ENCODE results near the gene ABCD1. TPM values are rescaled to one million over a fixed set of nuclear protein-coding genes. Genes with fewer than 3 reads are reported as not detected.
"Not testable (repeated sequence)": the region's sequence is repeated elsewhere in the genome, so short reads cannot be mapped to it uniquely, and the experiment has no call there.

ABCD1 gene
- total RNA-seq = 8.2 and 12.6 TPM in 2 replicates

- no peak for DNase-seq (ENCODE audit: low read depth)
- TF ChIP-seq, protein P1, sequence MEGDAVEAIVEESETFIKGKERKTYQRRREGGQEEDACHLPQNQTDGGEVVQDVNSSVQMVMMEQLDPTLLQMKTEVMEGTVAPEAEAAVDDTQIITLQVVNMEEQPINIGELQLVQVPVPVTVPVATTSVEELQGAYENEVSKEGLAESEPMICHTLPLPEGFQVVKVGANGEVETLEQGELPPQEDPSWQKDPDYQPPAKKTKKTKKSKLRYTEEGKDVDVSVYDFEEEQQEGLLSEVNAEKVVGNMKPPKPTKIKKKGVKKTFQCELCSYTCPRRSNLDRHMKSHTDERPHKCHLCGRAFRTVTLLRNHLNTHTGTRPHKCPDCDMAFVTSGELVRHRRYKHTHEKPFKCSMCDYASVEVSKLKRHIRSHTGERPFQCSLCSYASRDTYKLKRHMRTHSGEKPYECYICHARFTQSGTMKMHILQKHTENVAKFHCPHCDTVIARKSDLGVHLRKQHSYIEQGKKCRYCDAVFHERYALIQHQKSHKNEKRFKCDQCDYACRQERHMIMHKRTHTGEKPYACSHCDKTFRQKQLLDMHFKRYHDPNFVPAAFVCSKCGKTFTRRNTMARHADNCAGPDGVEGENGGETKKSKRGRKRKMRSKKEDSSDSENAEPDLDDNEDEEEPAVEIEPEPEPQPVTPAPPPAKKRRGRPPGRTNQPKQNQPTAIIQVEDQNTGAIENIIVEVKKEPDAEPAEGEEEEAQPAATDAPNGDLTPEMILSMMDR (conservative IDR thresholded peaks at IDR 0.05; ENCODE audit: low read depth, low read length) = no peak
- H3K4me3 ChIP-seq (ENCODE audit: low read depth, low read length) = peak within 1 kb of the TSS; percentile 73
Observed at GRCh38 chrX:153724252-153725038, at the start of gene ABCD1, which contains the start of gene BCAP31. ABCD1 (plus strand) TSS chrX:153724856; CDS start chrX:153725267, 411 bp downstream. BCAP31 (minus strand) TSS chrX:153724387; CDS start chrX:153723244, 1,143 bp downstream.

DNA sequence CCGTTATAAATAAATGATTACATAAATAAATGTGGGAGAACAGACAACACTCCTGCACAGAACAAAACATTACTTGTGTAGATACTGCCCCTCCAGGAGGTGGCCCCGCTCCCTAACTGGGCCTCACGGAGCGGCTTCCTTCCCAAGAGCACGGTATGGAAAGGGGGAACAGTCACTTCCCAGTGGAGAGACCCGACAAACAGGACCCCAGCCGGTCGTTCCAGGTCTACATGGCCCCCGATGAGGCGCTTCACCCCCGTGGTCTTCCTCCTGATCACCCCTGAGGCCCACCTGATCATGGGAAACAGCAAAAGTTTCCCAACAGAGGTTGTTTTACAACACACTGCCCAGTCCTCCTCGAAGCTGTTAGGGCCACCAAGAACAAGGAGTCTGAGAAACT is 43.5 kb upstream of the ABCD1 start:
- TF ChIP-seq, protein P1 (conservative IDR thresholded peaks at IDR 0.05; ENCODE audit: low read depth, low read length) = no peak
- no peak for DNase-seq (ENCODE audit: low read depth)
- no peak overlapping the region for H3K4me3 ChIP-seq (ENCODE audit: low read depth, low read length)

GRCh38 chrX:153683486-153683885 is 41.2 kb upstream of the ABCD1 start:
- H3K4me3 ChIP-seq (ENCODE audit: low read depth, low read length); DNase-seq (ENCODE audit: low read depth): not testable (repeated sequence)

- no peak overlapping the region for H3K4me3 ChIP-seq (ENCODE audit: low read depth, low read length)
- TF ChIP-seq, protein P1 (conservative IDR thresholded peaks at IDR 0.05; ENCODE audit: low read depth, low read length) = no peak
- no peak for DNase-seq (ENCODE audit: low read depth)
Observed at GRCh38 chrX:153684467-153685155, 40.0 kb upstream of the ABCD1 start.

DNA sequence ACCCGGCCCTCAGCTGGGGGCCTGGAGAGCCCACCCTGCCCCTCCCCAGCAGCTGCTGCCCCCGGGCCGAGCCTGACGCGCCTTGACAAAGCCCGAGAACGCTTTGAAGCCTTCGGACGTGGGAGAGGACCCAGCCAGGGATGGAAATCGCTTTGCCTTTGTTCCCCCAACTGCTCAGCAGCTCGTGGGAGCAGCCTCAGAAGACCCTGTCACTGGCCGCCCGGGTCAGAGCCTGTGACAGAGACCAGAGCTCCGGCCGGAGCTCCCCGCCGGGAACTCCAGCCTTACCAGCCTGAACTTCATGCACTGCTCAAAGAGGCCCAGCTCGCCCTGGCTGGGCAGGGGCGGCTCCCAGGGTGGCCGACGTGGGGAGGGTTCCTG is 39.5 kb upstream of the ABCD1 start:
- H3K4me3 ChIP-seq (ENCODE audit: low read depth, low read length) = no peak overlapping the region
- TF ChIP-seq, protein P1 (conservative IDR thresholded peaks at IDR 0.05; ENCODE audit: low read depth, low read length) = no peak
- DNase-seq (ENCODE audit: low read depth) = no peak

DNA sequence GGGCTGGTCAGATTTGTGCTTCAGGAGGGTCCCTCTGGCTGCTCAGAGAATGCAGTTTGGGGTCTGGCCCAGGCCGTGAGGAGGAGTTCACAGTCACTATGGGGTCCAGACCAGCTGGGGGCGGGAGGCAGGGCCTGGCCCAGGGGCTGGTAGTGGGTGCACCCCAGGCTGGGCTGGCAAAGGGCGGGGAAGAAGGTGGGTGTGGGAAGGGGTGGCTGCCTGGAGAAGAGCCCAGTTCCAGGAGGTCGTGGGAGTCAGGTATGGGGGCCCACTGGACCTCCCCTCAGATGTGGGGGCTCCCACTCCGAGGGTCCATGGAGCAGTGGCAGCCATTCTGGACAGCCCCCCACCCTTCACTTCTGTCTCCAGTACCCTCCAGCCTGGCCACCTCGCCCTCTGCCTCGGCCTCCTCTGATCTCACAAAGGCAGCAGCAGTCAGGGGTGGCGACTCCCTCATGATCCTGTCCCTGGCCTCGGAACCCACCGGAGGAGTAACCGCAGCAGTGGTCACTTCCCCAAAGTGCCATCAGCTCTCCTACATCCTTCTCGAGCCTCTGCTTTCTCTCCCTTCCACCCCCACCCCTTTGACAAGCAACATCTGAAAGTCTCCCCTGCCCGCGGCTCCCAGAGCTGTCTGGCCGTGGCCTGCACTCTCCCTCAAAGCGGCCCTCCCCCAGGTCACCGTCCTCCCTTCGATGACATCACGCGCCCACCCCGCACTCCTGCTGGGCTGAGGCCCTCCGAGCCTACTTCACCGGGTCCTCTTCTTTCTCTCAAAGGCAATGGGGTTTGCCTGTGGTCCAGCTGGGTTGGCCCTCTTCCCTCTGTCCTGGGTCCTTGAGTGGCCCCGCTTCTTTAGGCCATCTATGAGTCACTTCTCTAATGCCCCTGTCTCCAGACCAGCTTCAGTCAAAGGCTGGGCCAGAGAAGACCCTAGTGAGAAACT is 38.6 kb upstream of the ABCD1 start:
- DNase-seq (ENCODE audit: low read depth) = no peak
- no peak overlapping the region for H3K4me3 ChIP-seq (ENCODE audit: low read depth, low read length)
- TF ChIP-seq, protein P1 (conservative IDR thresholded peaks at IDR 0.05; ENCODE audit: low read depth, low read length) = no peak

- TF ChIP-seq, protein P1 (conservative IDR thresholded peaks at IDR 0.05; ENCODE audit: low read depth, low read length) = no peak
- DNase-seq (ENCODE audit: low read depth) = no peak
- no peak overlapping the region for H3K4me3 ChIP-seq (ENCODE audit: low read depth, low read length)
Observed at GRCh38 chrX:153686711-153687110, 37.9 kb upstream of the ABCD1 start.
